Tibial nerve (tissue), 4 donors: ENCODE data around the gene WDR88.

Source experiments
- EP300 ChIP-seq, 2 donors: sonication (generic); formaldehyde crosslinking; IDR thresholded peaks; one replicate each; pipeline ENCODE4 v1.6.1; 2017; ENCODE audit warnings: antibody characterized with exemption in 2 of 2, mild to moderate bottlenecking in 1 of 2
- POLR2A ChIP-seq, 2 donors: fragments of 450-650 bp; IDR thresholded peaks; one replicate each; pipeline ENCODE4 v1.6.1; 2017; ENCODE audit warnings: antibody characterized with exemption in 2 of 2, mild to moderate bottlenecking in 2 of 2, moderate library complexity in 2 of 2
- TF ChIP-seq, protein P1 (sequence below), 5 experiments: fragments of 200-600 bp in 3 of 5; fragments of 450-650 bp in 2 of 5; sonication (generic) in 3 of 5; IDR thresholded peaks; one replicate each; pipeline ENCODE4 v1.5.1; 2016 to 2019; ENCODE audit warnings: antibody characterized with exemption in 5 of 5, mild to moderate bottlenecking in 3 of 5, moderate library complexity in 2 of 5

DNA sequence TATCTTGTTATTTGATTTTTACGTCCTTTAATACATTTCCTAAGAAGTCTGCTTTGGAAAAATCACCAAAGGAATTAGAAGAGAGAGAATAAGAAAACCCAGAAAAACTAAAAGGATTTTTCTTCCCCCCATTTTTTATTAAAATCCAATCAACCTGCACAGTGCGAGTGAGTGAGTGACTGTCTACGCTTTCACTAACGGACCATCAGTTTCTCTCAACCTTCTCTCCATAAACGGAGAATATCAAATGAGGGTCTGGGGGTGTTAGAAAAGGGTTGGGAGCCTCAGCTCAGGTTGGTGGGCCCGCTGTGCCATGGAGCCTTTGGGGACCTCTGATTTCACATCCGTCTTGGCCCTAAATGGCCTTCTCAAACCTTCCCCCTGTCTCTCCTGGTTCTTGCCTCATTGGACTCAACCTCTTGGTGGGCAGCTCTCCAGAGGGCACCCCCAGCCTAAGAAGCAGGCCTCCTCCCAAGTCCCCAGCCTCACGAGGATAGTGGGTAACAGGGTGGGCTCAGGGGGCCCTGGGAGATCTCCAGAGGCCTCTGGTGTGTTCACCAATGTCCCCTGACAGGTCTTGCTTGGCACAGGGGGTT lies 61.5 kb downstream of the WDR88 start:
- TF ChIP-seq, protein P1, sequence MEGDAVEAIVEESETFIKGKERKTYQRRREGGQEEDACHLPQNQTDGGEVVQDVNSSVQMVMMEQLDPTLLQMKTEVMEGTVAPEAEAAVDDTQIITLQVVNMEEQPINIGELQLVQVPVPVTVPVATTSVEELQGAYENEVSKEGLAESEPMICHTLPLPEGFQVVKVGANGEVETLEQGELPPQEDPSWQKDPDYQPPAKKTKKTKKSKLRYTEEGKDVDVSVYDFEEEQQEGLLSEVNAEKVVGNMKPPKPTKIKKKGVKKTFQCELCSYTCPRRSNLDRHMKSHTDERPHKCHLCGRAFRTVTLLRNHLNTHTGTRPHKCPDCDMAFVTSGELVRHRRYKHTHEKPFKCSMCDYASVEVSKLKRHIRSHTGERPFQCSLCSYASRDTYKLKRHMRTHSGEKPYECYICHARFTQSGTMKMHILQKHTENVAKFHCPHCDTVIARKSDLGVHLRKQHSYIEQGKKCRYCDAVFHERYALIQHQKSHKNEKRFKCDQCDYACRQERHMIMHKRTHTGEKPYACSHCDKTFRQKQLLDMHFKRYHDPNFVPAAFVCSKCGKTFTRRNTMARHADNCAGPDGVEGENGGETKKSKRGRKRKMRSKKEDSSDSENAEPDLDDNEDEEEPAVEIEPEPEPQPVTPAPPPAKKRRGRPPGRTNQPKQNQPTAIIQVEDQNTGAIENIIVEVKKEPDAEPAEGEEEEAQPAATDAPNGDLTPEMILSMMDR (IDR thresholded peaks at IDR 0.05): no peak
- TF ChIP-seq POLR2A (IDR thresholded peaks at IDR 0.05) (no peak), EP300 (IDR thresholded peaks at IDR 0.05) (no peak)
